HepG2 (cell line): ENCODE results near the gene HNRNPL. TPM values are rescaled to one million over a fixed set of nuclear protein-coding genes. Genes with fewer than 3 reads are reported as not detected.

ENCODE experiments used
- AKAP8 ChIP-seq: sonication (generic); formaldehyde crosslinking; IDR thresholded peaks from 2 replicates; pipeline ENCODE4 v1.5.1; 2020; ENCODE audit warnings: mild to moderate bottlenecking, missing genetic modification reagents
- FOXA3 ChIP-seq: IDR thresholded peaks from 2 replicates; pipeline ENCODE4 v1.6.1; 2016; ENCODE audit warnings: missing genetic modification reagents, missing compliant biosample characterization
- FOXK1 ChIP-seq: sonication (generic); formaldehyde crosslinking; IDR thresholded peaks from 2 replicates; pipeline ENCODE4 v1.4.0; 2020; ENCODE audit warnings: low read depth, missing genetic modification reagents, borderline replicate concordance
- MAZ ChIP-seq, 2 experiments: sonication (generic) in 1 of 2; formaldehyde crosslinking in 1 of 2; IDR thresholded peaks; 2 replicates each; pipeline versions ENCODE4 v1.5.0 to v1.6.1; 2012 to 2020; ENCODE audit warnings: low read depth in 2 of 2, mild to moderate bottlenecking in 2 of 2, borderline replicate concordance in 1 of 2, improper control_type of control experiment in 1 of 2, low read length in 1 of 2, missing genetic modification reagents in 1 of 2, moderate library complexity in 1 of 2
- MYC ChIP-seq: sonication (generic); formaldehyde crosslinking; IDR thresholded peaks from 2 replicates; pipeline ENCODE4 v1.9.0; 2021; ENCODE audit warnings: missing genetic modification reagents, borderline replicate concordance
- ZNF136 ChIP-seq: sonication (generic); formaldehyde crosslinking; IDR thresholded peaks from 2 replicates; pipeline ENCODE4 v1.8.1; 2022; ENCODE audit warnings: low read depth, mild to moderate bottlenecking, moderate library complexity, missing genetic modification reagents
- ZNF530 ChIP-seq: sonication (generic); formaldehyde crosslinking; IDR thresholded peaks from 2 replicates; pipeline ENCODE4 v1.5.0; 2020; ENCODE audit warnings: low read depth, mild to moderate bottlenecking, missing genetic modification reagents
- polyA plus RNA-seq, 8 experiments: library from polyadenylated mRNA; depleted of rRNA in 3 of 8; stranded (reverse) in 7 of 8; unstranded in 1 of 8; fragments of >200 nt; fragmentation: Illumina TruSeq in 4 of 8; extraction: Trizol in 4 of 8; gene quantifications; 2 replicates each; pipeline versions ENCODE4 v1.2.1 to v1.2.3, GENCODE V29; 2011 to 2016; ENCODE audit warnings: low read depth in 4 of 8, missing spikeins in 1 of 8, mixed read lengths in 1 of 8; ENCODE audit not compliant: insufficient read depth in 1 of 8
- total RNA-seq, 5 experiments: library from RNA; depleted of rRNA; stranded (reverse); fragments of >200 nt; fragmentation: Illumina TruSeq; extraction: Trizol; gene quantifications; 2 replicates each; pipeline ENCODE4 v1.2.3, GENCODE V29; 2016; ENCODE audit warnings: low read depth in 1 of 5
- TF ChIP-seq, protein P1 (sequence below): sonication (generic); formaldehyde crosslinking; IDR thresholded peaks from 2 replicates; pipeline ENCODE4 v1.4.0; 2020; ENCODE audit warnings: missing genetic modification reagents
- TF ChIP-seq, protein P2 (sequence below): sonication (generic); formaldehyde crosslinking; IDR thresholded peaks from 2 replicates; pipeline ENCODE4 v1.4.0; 2020; ENCODE audit warnings: mild to moderate bottlenecking, missing genetic modification reagents
- TF ChIP-seq, protein P3 (sequence below): sonication (generic); formaldehyde crosslinking; IDR thresholded peaks from 2 replicates; pipeline ENCODE4 v1.4.0; 2020; ENCODE audit warnings: missing genetic modification reagents; ENCODE audit errors: not compliant biosample characterization
- TF ChIP-seq, protein P4 (sequence below): sonication (generic); formaldehyde crosslinking; IDR thresholded peaks from 2 replicates; pipeline ENCODE4 v1.4.0; 2020; ENCODE audit warnings: missing genetic modification reagents
- TF ChIP-seq, protein P5 (sequence below): fragments of 450-650 bp; IDR thresholded peaks from 2 replicates; pipeline ENCODE4 v1.6.1; 2017; ENCODE audit warnings: mild to moderate bottlenecking
- TF ChIP-seq, protein P6 (sequence below): fragments of 450-650 bp; IDR thresholded peaks from 2 replicates; pipeline ENCODE4 v1.6.1; 2016

The HNRNPL gene
- total and polyA plus RNA-seq, 2 of the 13 experiments (the other 11 are each of a cell fraction or from before 2014, with no cell fraction given), result 156 to 278 TPM

DNA sequence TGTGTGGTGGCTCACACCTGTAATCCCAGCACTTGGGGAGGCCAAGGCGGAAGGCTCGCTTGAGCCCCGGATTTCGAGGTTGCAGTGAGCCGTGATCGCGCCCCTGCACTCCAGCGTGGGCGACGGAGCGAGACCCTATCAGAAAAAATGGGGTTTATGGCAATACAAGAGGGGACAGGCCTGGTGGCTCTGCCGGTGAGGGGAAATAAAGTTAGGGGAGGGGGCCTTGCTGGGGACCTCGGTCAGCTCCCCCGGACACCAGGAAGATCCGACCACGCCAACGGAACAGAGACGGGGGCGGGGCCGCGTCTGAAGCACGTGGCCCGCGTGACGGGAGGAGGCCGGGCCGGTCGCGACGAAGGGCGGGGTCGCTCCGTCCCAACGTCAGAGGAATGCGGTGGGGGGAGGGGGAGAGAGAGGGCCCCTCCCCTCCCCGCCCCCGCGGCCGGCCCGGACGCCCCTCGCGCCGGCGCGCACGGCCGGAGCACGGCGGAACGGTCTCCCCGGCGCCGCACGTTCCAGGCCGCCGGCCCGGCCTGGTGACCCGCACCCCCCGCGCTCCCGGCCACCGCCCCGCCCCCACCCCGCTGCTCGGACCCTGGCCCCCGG is 1.9 kb upstream of the HNRNPL start (continued):
- TF ChIP-seq FOXA3 (peak; percentile 67; the same call in 1 of the 2 replicates), ZNF136 (CRISPR knock-in tag) (no peak), AKAP8 (CRISPR knock-in tag) (no peak), FOXK1 (CRISPR knock-in tag) (peak; percentile 64; the same call in 1 of the 2 replicates), ZNF530 (no peak), MAZ (IDR thresholded peaks at IDR 0.05; ENCODE audit: borderline replicate concordance, low read depth, low read length) (peak; percentile 92), MAZ (CRISPR knock-in tag; IDR thresholded peaks at IDR 0.05; ENCODE audit: low read depth) (peak; percentile 95), MYC (CRISPR knock-in tag) (peak; percentile 98)
- TF ChIP-seq, protein P1, sequence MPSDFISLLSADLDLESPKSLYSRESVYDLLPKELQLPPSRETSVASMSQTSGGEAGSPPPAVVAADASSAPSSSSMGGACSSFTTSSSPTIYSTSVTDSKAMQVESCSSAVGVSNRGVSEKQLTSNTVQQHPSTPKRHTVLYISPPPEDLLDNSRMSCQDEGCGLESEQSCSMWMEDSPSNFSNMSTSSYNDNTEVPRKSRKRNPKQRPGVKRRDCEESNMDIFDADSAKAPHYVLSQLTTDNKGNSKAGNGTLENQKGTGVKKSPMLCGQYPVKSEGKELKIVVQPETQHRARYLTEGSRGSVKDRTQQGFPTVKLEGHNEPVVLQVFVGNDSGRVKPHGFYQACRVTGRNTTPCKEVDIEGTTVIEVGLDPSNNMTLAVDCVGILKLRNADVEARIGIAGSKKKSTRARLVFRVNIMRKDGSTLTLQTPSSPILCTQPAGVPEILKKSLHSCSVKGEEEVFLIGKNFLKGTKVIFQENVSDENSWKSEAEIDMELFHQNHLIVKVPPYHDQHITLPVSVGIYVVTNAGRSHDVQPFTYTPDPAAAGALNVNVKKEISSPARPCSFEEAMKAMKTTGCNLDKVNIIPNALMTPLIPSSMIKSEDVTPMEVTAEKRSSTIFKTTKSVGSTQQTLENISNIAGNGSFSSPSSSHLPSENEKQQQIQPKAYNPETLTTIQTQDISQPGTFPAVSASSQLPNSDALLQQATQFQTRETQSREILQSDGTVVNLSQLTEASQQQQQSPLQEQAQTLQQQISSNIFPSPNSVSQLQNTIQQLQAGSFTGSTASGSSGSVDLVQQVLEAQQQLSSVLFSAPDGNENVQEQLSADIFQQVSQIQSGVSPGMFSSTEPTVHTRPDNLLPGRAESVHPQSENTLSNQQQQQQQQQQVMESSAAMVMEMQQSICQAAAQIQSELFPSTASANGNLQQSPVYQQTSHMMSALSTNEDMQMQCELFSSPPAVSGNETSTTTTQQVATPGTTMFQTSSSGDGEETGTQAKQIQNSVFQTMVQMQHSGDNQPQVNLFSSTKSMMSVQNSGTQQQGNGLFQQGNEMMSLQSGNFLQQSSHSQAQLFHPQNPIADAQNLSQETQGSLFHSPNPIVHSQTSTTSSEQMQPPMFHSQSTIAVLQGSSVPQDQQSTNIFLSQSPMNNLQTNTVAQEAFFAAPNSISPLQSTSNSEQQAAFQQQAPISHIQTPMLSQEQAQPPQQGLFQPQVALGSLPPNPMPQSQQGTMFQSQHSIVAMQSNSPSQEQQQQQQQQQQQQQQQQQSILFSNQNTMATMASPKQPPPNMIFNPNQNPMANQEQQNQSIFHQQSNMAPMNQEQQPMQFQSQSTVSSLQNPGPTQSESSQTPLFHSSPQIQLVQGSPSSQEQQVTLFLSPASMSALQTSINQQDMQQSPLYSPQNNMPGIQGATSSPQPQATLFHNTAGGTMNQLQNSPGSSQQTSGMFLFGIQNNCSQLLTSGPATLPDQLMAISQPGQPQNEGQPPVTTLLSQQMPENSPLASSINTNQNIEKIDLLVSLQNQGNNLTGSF (CRISPR knock-in tag), result no peak
- TF ChIP-seq, protein P2, sequence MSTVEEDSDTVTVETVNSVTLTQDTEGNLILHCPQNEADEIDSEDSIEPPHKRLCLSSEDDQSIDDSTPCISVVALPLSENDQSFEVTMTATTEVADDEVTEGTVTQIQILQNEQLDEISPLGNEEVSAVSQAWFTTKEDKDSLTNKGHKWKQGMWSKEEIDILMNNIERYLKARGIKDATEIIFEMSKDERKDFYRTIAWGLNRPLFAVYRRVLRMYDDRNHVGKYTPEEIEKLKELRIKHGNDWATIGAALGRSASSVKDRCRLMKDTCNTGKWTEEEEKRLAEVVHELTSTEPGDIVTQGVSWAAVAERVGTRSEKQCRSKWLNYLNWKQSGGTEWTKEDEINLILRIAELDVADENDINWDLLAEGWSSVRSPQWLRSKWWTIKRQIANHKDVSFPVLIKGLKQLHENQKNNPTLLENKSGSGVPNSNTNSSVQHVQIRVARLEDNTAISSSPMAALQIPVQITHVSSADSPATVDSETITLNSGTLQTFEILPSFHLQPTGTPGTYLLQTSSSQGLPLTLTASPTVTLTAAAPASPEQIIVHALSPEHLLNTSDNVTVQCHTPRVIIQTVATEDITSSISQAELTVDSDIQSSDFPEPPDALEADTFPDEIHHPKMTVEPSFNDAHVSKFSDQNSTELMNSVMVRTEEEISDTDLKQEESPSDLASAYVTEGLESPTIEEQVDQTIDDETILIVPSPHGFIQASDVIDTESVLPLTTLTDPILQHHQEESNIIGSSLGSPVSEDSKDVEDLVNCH (CRISPR knock-in tag), result no peak
- TF ChIP-seq, protein P3, sequence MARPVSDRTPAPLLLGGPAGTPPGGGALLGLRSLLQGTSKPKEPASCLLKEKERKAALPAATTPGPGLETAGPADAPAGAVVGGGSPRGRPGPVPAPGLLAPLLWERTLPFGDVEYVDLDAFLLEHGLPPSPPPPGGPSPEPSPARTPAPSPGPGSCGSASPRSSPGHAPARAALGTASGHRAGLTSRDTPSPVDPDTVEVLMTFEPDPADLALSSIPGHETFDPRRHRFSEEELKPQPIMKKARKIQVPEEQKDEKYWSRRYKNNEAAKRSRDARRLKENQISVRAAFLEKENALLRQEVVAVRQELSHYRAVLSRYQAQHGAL, result peak; percentile 30
- TF ChIP-seq, protein P4, sequence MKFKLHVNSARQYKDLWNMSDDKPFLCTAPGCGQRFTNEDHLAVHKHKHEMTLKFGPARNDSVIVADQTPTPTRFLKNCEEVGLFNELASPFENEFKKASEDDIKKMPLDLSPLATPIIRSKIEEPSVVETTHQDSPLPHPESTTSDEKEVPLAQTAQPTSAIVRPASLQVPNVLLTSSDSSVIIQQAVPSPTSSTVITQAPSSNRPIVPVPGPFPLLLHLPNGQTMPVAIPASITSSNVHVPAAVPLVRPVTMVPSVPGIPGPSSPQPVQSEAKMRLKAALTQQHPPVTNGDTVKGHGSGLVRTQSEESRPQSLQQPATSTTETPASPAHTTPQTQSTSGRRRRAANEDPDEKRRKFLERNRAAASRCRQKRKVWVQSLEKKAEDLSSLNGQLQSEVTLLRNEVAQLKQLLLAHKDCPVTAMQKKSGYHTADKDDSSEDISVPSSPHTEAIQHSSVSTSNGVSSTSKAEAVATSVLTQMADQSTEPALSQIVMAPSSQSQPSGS, result no peak
- TF ChIP-seq, protein P5, sequence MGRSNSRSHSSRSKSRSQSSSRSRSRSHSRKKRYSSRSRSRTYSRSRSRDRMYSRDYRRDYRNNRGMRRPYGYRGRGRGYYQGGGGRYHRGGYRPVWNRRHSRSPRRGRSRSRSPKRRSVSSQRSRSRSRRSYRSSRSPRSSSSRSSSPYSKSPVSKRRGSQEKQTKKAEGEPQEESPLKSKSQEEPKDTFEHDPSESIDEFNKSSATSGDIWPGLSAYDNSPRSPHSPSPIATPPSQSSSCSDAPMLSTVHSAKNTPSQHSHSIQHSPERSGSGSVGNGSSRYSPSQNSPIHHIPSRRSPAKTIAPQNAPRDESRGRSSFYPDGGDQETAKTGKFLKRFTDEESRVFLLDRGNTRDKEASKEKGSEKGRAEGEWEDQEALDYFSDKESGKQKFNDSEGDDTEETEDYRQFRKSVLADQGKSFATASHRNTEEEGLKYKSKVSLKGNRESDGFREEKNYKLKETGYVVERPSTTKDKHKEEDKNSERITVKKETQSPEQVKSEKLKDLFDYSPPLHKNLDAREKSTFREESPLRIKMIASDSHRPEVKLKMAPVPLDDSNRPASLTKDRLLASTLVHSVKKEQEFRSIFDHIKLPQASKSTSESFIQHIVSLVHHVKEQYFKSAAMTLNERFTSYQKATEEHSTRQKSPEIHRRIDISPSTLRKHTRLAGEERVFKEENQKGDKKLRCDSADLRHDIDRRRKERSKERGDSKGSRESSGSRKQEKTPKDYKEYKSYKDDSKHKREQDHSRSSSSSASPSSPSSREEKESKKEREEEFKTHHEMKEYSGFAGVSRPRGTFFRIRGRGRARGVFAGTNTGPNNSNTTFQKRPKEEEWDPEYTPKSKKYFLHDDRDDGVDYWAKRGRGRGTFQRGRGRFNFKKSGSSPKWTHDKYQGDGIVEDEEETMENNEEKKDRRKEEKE, result no peak
- TF ChIP-seq, protein P6, sequence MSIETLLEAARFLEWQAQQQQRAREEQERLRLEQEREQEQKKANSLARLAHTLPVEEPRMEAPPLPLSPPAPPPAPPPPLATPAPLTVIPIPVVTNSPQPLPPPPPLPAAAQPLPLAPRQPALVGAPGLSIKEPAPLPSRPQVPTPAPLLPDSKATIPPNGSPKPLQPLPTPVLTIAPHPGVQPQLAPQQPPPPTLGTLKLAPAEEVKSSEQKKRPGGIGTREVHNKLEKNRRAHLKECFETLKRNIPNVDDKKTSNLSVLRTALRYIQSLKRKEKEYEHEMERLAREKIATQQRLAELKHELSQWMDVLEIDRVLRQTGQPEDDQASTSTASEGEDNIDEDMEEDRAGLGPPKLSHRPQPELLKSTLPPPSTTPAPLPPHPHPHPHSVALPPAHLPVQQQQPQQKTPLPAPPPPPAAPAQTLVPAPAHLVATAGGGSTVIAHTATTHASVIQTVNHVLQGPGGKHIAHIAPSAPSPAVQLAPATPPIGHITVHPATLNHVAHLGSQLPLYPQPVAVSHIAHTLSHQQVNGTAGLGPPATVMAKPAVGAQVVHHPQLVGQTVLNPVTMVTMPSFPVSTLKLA, result peak; percentile 89
